Measurements from ENCODE around the gene FYB2.

DNA sequence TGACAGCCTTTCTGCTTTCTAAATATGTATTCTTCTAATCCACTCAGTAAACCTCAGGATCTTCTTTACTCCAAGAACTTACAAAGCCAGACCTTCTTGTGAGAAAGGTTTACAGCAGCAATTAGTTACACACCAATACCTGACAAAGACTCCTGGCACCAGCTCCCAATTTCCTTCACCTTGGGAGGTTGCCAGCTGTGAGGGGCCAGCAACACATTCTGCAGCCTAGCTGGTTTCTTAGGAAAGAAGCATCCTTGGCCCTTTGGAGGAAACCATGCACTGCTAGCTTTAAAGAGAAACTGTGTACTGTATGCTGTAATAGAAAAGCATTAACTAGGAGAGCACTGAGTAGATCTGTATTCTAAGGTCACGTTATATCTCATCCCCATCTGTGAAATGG, 10.8 kb downstream of the FYB2 start:
- TF ChIP-seq, protein P1, sequence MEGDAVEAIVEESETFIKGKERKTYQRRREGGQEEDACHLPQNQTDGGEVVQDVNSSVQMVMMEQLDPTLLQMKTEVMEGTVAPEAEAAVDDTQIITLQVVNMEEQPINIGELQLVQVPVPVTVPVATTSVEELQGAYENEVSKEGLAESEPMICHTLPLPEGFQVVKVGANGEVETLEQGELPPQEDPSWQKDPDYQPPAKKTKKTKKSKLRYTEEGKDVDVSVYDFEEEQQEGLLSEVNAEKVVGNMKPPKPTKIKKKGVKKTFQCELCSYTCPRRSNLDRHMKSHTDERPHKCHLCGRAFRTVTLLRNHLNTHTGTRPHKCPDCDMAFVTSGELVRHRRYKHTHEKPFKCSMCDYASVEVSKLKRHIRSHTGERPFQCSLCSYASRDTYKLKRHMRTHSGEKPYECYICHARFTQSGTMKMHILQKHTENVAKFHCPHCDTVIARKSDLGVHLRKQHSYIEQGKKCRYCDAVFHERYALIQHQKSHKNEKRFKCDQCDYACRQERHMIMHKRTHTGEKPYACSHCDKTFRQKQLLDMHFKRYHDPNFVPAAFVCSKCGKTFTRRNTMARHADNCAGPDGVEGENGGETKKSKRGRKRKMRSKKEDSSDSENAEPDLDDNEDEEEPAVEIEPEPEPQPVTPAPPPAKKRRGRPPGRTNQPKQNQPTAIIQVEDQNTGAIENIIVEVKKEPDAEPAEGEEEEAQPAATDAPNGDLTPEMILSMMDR (IDR thresholded peaks at IDR 0.05 in 8 of 11, conservative IDR thresholded peaks at IDR 0.05 in 3 of 11) = no peak
- no peak for TF ChIP-seq POLR2A (IDR thresholded peaks at IDR 0.05)

All from spleen (tissue), 7 donors.